Peyer's patch (tissue), 4 donors: Measurements from ENCODE around the gene CASP5.

Experiments
- POLR2A ChIP-seq, 2 donors: fragments of 450-650 bp; IDR thresholded peaks; one replicate each; pipeline ENCODE4 v1.5.1; 2017; ENCODE audit warnings: antibody characterized with exemption in 2 of 2, mild to moderate bottlenecking in 2 of 2, moderate library complexity in 2 of 2
- TF ChIP-seq, protein P1 (sequence below), 6 experiments: fragments of 450-650 bp in 4 of 6; fragments of 200-600 bp in 2 of 6; sonication (generic) in 1 of 6; IDR thresholded peaks; one replicate each; pipeline ENCODE4 v1.5.1; 2017 to 2019; ENCODE audit warnings: antibody characterized with exemption in 6 of 6, mild to moderate bottlenecking in 3 of 6, moderate library complexity in 1 of 6

DNA sequence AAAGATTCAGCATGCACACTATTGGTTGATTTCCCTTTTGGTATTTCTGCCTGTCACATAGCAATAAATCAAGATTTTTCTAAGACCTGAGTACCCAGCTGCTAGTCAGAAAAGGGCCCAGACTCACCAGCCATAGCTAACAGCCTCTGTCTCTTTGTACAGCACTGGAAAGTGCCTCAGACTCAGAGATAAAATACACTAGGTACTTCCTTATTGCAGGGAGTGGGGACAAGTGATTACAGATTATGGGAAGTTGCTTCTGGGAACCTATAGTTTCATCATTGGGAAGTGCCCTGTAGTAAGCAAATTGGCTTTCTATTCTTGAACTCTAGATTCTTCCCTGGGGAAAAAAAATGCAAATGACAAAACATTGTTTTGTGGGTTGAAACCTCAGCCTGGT lies at the start of gene CASP5:
- TF ChIP-seq, protein P1, sequence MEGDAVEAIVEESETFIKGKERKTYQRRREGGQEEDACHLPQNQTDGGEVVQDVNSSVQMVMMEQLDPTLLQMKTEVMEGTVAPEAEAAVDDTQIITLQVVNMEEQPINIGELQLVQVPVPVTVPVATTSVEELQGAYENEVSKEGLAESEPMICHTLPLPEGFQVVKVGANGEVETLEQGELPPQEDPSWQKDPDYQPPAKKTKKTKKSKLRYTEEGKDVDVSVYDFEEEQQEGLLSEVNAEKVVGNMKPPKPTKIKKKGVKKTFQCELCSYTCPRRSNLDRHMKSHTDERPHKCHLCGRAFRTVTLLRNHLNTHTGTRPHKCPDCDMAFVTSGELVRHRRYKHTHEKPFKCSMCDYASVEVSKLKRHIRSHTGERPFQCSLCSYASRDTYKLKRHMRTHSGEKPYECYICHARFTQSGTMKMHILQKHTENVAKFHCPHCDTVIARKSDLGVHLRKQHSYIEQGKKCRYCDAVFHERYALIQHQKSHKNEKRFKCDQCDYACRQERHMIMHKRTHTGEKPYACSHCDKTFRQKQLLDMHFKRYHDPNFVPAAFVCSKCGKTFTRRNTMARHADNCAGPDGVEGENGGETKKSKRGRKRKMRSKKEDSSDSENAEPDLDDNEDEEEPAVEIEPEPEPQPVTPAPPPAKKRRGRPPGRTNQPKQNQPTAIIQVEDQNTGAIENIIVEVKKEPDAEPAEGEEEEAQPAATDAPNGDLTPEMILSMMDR (IDR thresholded peaks at IDR 0.05) = no peak
- peak; percentile 22 to 51 for TF ChIP-seq POLR2A (IDR thresholded peaks at IDR 0.05)
